NCI-H748 (cell line): ENCODE data around the gene PRDM7.
"Not testable (repeated sequence)": the region's sequence is repeated elsewhere in the genome, so short reads cannot be mapped to it uniquely, and the experiment has no call there.

Source experiments
- DNase-seq: peaks from one replicate; lab custom pipeline; 2025; ENCODE audit not compliant: unreplicated experiment; lab: John Stamatoyannopoulos, UW

PRDM7 gene

GRCh38 chr16:90015586-90016338 lies 61.4 kb downstream of the PRDM7 start:
- no peak for DNase-seq

GRCh38 chr16:90012991-90013745 lies 64.0 kb downstream of the PRDM7 start:
- no peak for DNase-seq

GRCh38 chr16:90011908-90012501 lies 65.1 kb downstream of the PRDM7 start:
- DNase-seq = no peak

GRCh38 chr16:90011508-90011819 lies 65.7 kb downstream of the PRDM7 start:
- no peak for DNase-seq

GRCh38 chr16:90010676-90011507 lies 66.2 kb downstream of the PRDM7 start:
- no peak for DNase-seq

- DNase-seq = no peak
Measured at GRCh38 chr16:90009172-90009899, 67.8 kb downstream of the PRDM7 start.

- DNase-seq = no peak
Measured at GRCh38 chr16:90008708-90009145, 68.4 kb downstream of the PRDM7 start.

GRCh38 chr16:90007635-90008234 lies 69.4 kb downstream of the PRDM7 start:
- DNase-seq = not testable (repeated sequence)

- no peak for DNase-seq
Measured at GRCh38 chr16:90007015-90007414, 70.1 kb downstream of the PRDM7 start.
